Limb (tissue), 2 donors: ENCODE data around the gene SLCO2A1.
A peak's percentile ranks its signal among the peaks of the same experiment; 100 is the strongest.

Source experiments
- DNase-seq, 2 donors: peaks; one replicate each; pipeline ENCODE4 v3.0.0-alpha.2; 2016; ENCODE audit errors: extremely low spot score in 2 of 2

Gene SLCO2A1

GRCh38 chr3:133934996-133935842 is 94.5 kb downstream of the SLCO2A1 start:
- DNase-seq, result no peak

GRCh38 chr3:133934073-133934970 is 95.4 kb downstream of the SLCO2A1 start:
- no peak for DNase-seq

GRCh38 chr3:133933097-133934024 is 96.4 kb downstream of the SLCO2A1 start:
- DNase-seq, result no peak

GRCh38 chr3:133932009-133932408 is 97.7 kb downstream of the SLCO2A1 start:
- no peak for DNase-seq

GRCh38 chr3:133931084-133931483 is 98.6 kb downstream of the SLCO2A1 start:
- no peak for DNase-seq

GRCh38 chr3:133930341-133930933 is 99.3 kb downstream of the SLCO2A1 start:
- peak in 1 of 2 donors; percentile 79 for DNase-seq

GRCh38 chr3:133928903-133929607 is 100.7 kb downstream of the SLCO2A1 start:
- DNase-seq, result no peak

- no peak for DNase-seq
Observed at GRCh38 chr3:133928136-133928893, 101.4 kb downstream of the SLCO2A1 start.

- DNase-seq, result peak; percentile 50 to 87
Observed at GRCh38 chr3:133927540-133928066, 102.1 kb downstream of the SLCO2A1 start.

GRCh38 chr3:133926736-133927539 is 102.8 kb downstream of the SLCO2A1 start:
- no peak for DNase-seq

- DNase-seq, result no peak
Observed at GRCh38 chr3:133925960-133926735, 103.6 kb downstream of the SLCO2A1 start.

- no peak for DNase-seq
Observed at GRCh38 chr3:133924041-133924440, 105.7 kb downstream of the SLCO2A1 start.

- DNase-seq, result no peak
Observed at GRCh38 chr3:133921592-133921991, 108.1 kb downstream of the SLCO2A1 start.

GRCh38 chr3:133917144-133917543 is 112.6 kb downstream of the SLCO2A1 start:
- no peak for DNase-seq

- no peak for DNase-seq
Observed at GRCh38 chr3:133915685-133916658, 113.8 kb downstream of the SLCO2A1 start.

- no peak for DNase-seq
Observed at GRCh38 chr3:133914839-133915600, 114.7 kb downstream of the SLCO2A1 start.
